Ovary (tissue), 9 donors: ENCODE measurements around the gene AGPAT4. TPM values are rescaled to one million over a fixed set of nuclear protein-coding genes. Genes with fewer than 3 reads are reported as not detected.

Experiments
- DNase-seq, 5 donors: peaks; one replicate each; pipeline ENCODE4 v3.0.0-alpha.2; 2019 to 2020
- H3K27ac ChIP-seq, 2 donors: fragments of 200-600 bp; one replicate each; pipeline versions ENCODE4 v1.5.1 to v1.8.0; 2019 to 2022
- H3K27me3 ChIP-seq: fragments of 200-600 bp; one replicate; pipeline ENCODE4 v1.8.0; 2022
- H3K36me3 ChIP-seq: fragments of 200-600 bp; sonication (generic); one replicate; pipeline ENCODE4 v1.5.1; 2019
- H3K4me1 ChIP-seq: one replicate; pipeline ENCODE4 v1.8.1; 2013; ENCODE audit warnings: mild to moderate bottlenecking, moderate library complexity; ENCODE audit not compliant: insufficient read depth
- H3K4me3 ChIP-seq: fragments of 200-600 bp; sonication (generic); one replicate; pipeline ENCODE4 v1.5.1; 2017
- H3K9me3 ChIP-seq, 2 donors: fragments of 200-600 bp in 1 of 2; sonication (generic) in 1 of 2; one replicate each; pipeline versions ENCODE4 v1.5.1 to v1.8.1; 2013 to 2019; ENCODE audit warnings: mild to moderate bottlenecking in 1 of 2, moderate library complexity in 1 of 2
- CTCF ChIP-seq, 3 donors: fragments of 450-650 bp in 2 of 3; fragments of 200-600 bp in 1 of 3; IDR thresholded peaks; one replicate each; pipeline versions ENCODE4 v1.5.1 to v1.8.0; 2016 to 2022; ENCODE audit warnings: antibody characterized with exemption in 3 of 3, mild to moderate bottlenecking in 1 of 3
- EP300 ChIP-seq: sonication (generic); formaldehyde crosslinking; IDR thresholded peaks from one replicate; pipeline ENCODE4 v1.6.1; 2017; ENCODE audit warnings: antibody characterized with exemption
- POLR2A ChIP-seq: fragments of 450-650 bp; IDR thresholded peaks from one replicate; pipeline ENCODE4 v1.6.1; 2017; ENCODE audit warnings: antibody characterized with exemption, mild to moderate bottlenecking, moderate library complexity
- WGBS, 3 donors: extraction: QIAGEN DNeasy Blood & Tissue Kit in 1 of 3; methylation state at CpG; one replicate each; pipeline versions ENCODE4 v1.1.5 to v1.1.7; 2013 to 2017; 5-methylcytosine and 5-hydroxymethylcytosine counted together
- intact Hi-C, 4 donors: fragments of 100-400 bp; cut with DNase I; formaldehyde crosslinking; loops; one replicate each; pipeline versions ENCODE4 v1.11.0 to v1.15.1; 2022 to 2023
- polyA plus RNA-seq, 2 donors: library from polyadenylated mRNA; stranded (reverse); fragments of 200-250 nt in 1 of 2; fragments of 350-450 nt in 1 of 2; fragmentation: Illumina TruSeq in 1 of 2; extraction: RNeasy Lipid Tissue Mini Kit (QIAGEN cat#74804) in 1 of 2; gene quantifications; one replicate each; pipeline ENCODE4 v1.2.3, GENCODE V29; 2013 to 2014
- total RNA-seq, 7 donors: library from RNA; depleted of rRNA in 2 of 7; stranded (reverse); fragments of >200 nt in 2 of 7; fragmentation: NEBNext Ultra II Directional in 3 of 7; extraction: Animal tissue kit (Norgen Biotek cat#: 25700) in 3 of 7; gene quantifications; one replicate each; pipeline versions ENCODE4 v1.1.0 to v1.2.4, GENCODE V29; 2016 to 2023
- donor health status: DM: no; HTN: no; CAD: no; lungs with moderate emphysema.
- donor health status: DM: no; HTN: no; CAD: no.
- donor health status: Bipolar disorder and iron deficiency.
- donor health status: DM: yes; HTN: yes; CAD: no.
- donor health status: DM: no; HTN: no; CAD: no.
- donor health status: DM: yes; HTN: yes; CAD: no.

The AGPAT4 gene
- total and polyA plus RNA-seq, 9 donors: 4.4 to 13.7 (median 8.9) TPM

- 76 to 93% (median 84%) methylated on average over 5 of the region's 5 CpGs for WGBS, 3 donors
- H3K4me1 ChIP-seq: peaks cover 4% of the 10 kb centered on the region
- intact Hi-C loops: no loop called here
- DNase-seq: no peak
- no peaks in the 10 kb centered on the region for H3K9me3 ChIP-seq
- H3K27me3 ChIP-seq: no peaks in the 10 kb centered on the region
- TF ChIP-seq POLR2A (no peak), EP300 (no peak), CTCF (IDR thresholded peaks at IDR 0.05) (no peak)
- H3K36me3 ChIP-seq: no peaks in the 10 kb centered on the region
- no peak overlapping the region for H3K27ac ChIP-seq
- no peak overlapping the region for H3K4me3 ChIP-seq
Observed at GRCh38 chr6:161214722-161215121, 59.1 kb downstream of the AGPAT4 start.

- no peak for TF ChIP-seq CTCF (IDR thresholded peaks at IDR 0.05)
- TF ChIP-seq EP300: no peak
- TF ChIP-seq POLR2A: no peak
- H3K36me3 ChIP-seq: no peaks in the 10 kb centered on the region
- peaks cover 4% of the 10 kb centered on the region for H3K4me1 ChIP-seq
- no peak for DNase-seq
- H3K27me3 ChIP-seq: no peaks in the 10 kb centered on the region
- 35 to 59% (median 46%) methylated on average over 1 of the region's 1 CpG for WGBS, 3 donors
- no peak overlapping the region for H3K4me3 ChIP-seq
- intact Hi-C loops: no loop called here
- H3K27ac ChIP-seq: no peak overlapping the region
- H3K9me3 ChIP-seq: no peaks in the 10 kb centered on the region
Observed at GRCh38 chr6:161212902-161213301, 61.0 kb downstream of the AGPAT4 start.

DNA sequence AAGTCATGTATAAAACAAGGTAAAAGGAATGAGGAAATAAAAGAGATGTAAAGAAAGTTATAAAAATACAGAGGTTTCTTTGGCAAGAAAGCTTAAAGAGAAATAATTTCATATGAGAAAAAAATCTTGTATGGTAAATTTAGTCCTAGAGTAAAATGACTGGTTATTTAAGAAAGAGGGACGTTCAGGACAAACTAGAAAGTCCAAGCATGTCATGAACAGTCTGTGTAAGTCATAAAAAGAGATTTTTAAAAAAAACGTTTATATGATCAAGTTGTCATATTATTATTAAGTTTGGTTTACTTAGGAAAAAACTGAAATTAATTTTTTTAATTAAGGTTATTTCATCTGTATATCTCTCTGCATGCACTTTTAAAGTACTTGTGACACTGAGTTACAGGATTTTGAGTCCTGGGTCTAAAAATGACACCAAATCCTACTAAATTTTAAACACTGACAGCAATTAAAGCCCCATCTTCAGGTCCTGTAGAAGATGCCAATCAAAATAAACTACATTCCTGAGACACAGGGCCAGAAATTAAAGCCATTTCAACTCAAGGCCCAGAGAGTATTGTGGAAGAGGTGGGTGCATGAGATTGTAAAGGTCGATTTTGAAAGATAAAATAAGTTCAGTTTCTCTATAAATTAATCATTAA lies 62.4 kb downstream of the AGPAT4 start:
- WGBS, 3 donors: 85 to 88% (median 86%) methylated on average over 3 of the region's 3 CpGs
- TF ChIP-seq POLR2A (no peak), EP300 (no peak), CTCF (IDR thresholded peaks at IDR 0.05) (no peak)

DNA sequence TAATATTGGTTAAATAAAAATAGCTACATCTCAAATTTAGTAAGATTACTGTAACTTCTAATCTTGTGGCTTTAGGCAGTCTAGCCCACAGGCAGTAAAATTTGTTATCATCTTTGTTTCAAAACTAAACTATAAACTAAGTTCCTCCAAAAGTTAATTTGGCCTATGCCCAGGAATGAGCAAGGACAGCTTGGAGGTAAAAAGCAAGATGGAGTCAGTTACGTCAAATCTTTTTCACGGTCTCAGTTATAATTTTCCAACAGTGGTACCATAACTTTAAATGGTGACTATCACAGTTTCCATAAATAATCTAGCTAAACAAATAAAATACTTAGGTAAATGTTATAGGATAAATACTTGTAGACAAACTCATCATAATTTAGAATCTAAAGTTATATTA lies 63.0 kb downstream of the AGPAT4 start:
- Histone ChIP-seq H3K36me3 (no peaks in the 10 kb centered on the region), H3K27ac (no peak overlapping the region), H3K4me3 (no peak overlapping the region), H3K4me1 (peaks cover 4% of the 10 kb centered on the region), H3K27me3 (no peaks in the 10 kb centered on the region), H3K9me3 (no peaks in the 10 kb centered on the region)
- WGBS, 3 donors: 95 to 98% (median 98%) methylated on average over 2 of the region's 2 CpGs
- no peak for DNase-seq
- intact Hi-C loops: no loop called here
- TF ChIP-seq CTCF (IDR thresholded peaks at IDR 0.05): no peak
- no peak for TF ChIP-seq POLR2A
- no peak for TF ChIP-seq EP300

More for the DNA sequence above, 62.4 kb downstream of the AGPAT4 start:
- H3K27ac ChIP-seq: no peak overlapping the region
- H3K9me3 ChIP-seq: no peaks in the 10 kb centered on the region
- H3K27me3 ChIP-seq: no peaks in the 10 kb centered on the region
- no peak for DNase-seq
- H3K4me3 ChIP-seq: no peak overlapping the region
- peaks cover 4% of the 10 kb centered on the region for H3K4me1 ChIP-seq
- no peaks in the 10 kb centered on the region for H3K36me3 ChIP-seq
- intact Hi-C loops: no loop called here
